Colon (tissue), 2 donors: Measurements from ENCODE around the gene ZNF804B.

Experiments
- FAIRE-seq: peaks from 2 replicates; lab custom pipeline; 2012; peaks lifted over from hg19 to GRCh38; lab: Jason Lieb, UNC
- donor health status: control.
- donor health status: control.

Gene ZNF804B

GRCh38 chr7:88759230-88760135 lies at the start of gene ZNF804B:
Gene ZNF804B (plus strand): TSS chr7:88759700. CDS start chr7:88759977, 277 bp downstream.
- no peak for FAIRE-seq

- FAIRE-seq = no peak
Measured at GRCh38 chr7:88735920-88736319, 23.6 kb upstream of the ZNF804B start.

- FAIRE-seq = no peak
Measured at GRCh38 chr7:88737632-88738031, 21.9 kb upstream of the ZNF804B start.

- no peak for FAIRE-seq
Measured at GRCh38 chr7:88746126-88746525, 13.4 kb upstream of the ZNF804B start.

GRCh38 chr7:88756802-88757201 lies 2.7 kb upstream of the ZNF804B start:
- peak; percentile 24 for FAIRE-seq

- FAIRE-seq = no peak
Measured at GRCh38 chr7:88757371-88757770, 2.1 kb upstream of the ZNF804B start.

GRCh38 chr7:88758381-88759229 lies 895 bp upstream of the ZNF804B start:
- FAIRE-seq = no peak

- FAIRE-seq = no peak
Measured at GRCh38 chr7:88760136-88760515, 626 bp downstream of the ZNF804B start.

GRCh38 chr7:88761779-88762178 lies 2.3 kb downstream of the ZNF804B start:
- FAIRE-seq = no peak

GRCh38 chr7:88771417-88771816 lies 11.9 kb downstream of the ZNF804B start:
- no peak for FAIRE-seq

GRCh38 chr7:88772776-88773175 lies 13.3 kb downstream of the ZNF804B start:
- no peak for FAIRE-seq

GRCh38 chr7:88775838-88776237 lies 16.3 kb downstream of the ZNF804B start:
- FAIRE-seq = no peak

- no peak for FAIRE-seq
Measured at GRCh38 chr7:88787777-88788176, 28.3 kb downstream of the ZNF804B start.

- FAIRE-seq = no peak
Measured at GRCh38 chr7:88789480-88790064, 30.1 kb downstream of the ZNF804B start.

- no peak for FAIRE-seq
Measured at GRCh38 chr7:88791891-88792290, 32.4 kb downstream of the ZNF804B start.

GRCh38 chr7:88792361-88792760 lies 32.9 kb downstream of the ZNF804B start:
- no peak for FAIRE-seq

- no peak for FAIRE-seq
Measured at GRCh38 chr7:88795553-88795952, 36.1 kb downstream of the ZNF804B start, which contains the start of gene TEX47. Gene TEX47 (minus strand): TSS chr7:88795737. CDS start chr7:88794942, 795 bp downstream.

GRCh38 chr7:88801046-88801445 lies 41.5 kb downstream of the ZNF804B start:
- FAIRE-seq = no peak

- FAIRE-seq = no peak
Measured at GRCh38 chr7:88806280-88807037, 47.0 kb downstream of the ZNF804B start.

GRCh38 chr7:88818552-88818951 lies 59.1 kb downstream of the ZNF804B start:
- no peak for FAIRE-seq

GRCh38 chr7:88826222-88826621 lies 66.7 kb downstream of the ZNF804B start:
- FAIRE-seq = no peak
